Measurements from ENCODE around the gene LDHAL6A. TPM values are rescaled to one million over a fixed set of nuclear protein-coding genes. Genes with fewer than 3 reads are reported as not detected.

LDHAL6A gene
- total RNA-seq, 2 experiments from 2014 or later: 0.15 TPM; not detected in 1

DNA sequence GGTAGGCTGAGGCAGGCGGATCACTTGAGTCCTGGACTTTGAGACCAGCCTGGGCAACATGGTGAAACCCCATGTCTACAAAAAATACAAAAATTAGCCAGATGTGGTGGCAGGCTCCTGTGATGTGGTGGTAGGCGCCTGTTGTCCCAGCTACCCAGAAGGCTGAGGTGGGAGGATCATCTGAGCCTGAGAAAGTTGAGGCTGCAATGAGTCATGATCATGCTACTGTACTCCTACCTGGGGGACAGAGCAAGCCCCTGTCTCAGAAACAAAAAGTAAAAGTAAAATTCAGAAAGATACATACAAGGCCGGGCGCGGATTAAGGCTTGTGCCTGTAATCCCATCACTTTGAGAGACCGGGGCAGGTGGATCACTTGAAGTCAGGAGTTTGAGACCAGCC, 6.3 kb downstream of the LDHAL6A start:
- Mint-ChIP-seq H3K27me3 (no peaks in the 10 kb centered on the region), H3K4me1 (peaks cover 3% of the 10 kb centered on the region), H3K27ac (no peak overlapping the region), H3K36me3 (ENCODE audit: low read depth) (no peaks in the 10 kb centered on the region), H3K4me3 (no peak overlapping the region), H3K9me3 (no peaks in the 10 kb centered on the region)
- ChIA-PET CTCF (no interaction called here), POLR2A (no interaction called here)
- DNase-seq: no peak

DNA sequence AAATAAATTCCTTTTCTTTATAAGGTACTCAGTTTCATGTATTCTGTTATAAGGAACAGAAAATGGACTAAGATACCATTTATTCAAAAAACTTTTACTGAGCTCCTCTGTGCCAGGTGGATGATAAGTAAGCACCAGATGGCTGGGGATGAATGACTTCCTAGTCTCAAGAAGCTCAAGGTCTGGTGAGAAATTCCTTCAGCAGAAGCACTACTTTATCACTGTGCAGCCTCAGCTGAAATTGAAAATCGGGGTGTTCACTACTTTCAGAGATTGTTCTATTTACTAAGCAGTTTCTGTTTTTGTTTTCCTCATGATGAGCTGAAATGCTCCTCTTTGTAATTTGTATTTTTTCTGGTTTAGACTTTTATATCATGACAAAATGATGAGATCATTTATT, 7.8 kb downstream of the LDHAL6A start:
- ChIA-PET POLR2A (no interaction called here), CTCF (no interaction called here)
- Mint-ChIP-seq H3K9me3 (no peaks in the 10 kb centered on the region), H3K36me3 (ENCODE audit: low read depth) (no peaks in the 10 kb centered on the region), H3K4me3 (no peak overlapping the region), H3K4me1 (peaks cover 3% of the 10 kb centered on the region), H3K27ac (no peak overlapping the region), H3K27me3 (no peaks in the 10 kb centered on the region)
- DNase-seq: no peak

DNA sequence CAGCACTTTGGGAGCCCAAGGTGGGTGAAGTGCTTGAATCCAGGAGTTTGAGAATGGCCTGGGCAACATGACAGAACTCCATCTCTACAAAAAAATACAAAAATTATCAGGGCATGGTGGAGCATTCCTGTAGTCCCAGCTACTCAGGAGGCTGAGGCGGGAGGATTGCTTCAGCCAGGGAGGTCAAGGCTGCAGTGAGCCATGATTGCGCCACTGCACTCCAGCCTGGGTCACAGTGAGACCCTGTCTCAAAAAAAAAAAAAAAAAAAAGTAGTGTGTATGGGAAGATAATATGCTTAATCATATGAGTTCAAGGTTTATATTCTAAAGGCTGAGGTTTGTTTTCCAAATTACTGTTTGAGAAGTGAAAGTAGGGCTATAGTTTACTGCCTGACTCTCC, 10.7 kb downstream of the LDHAL6A start:
- Mint-ChIP-seq H3K36me3 (ENCODE audit: low read depth) (peaks cover 5% of the 10 kb centered on the region), H3K9me3 (no peaks in the 10 kb centered on the region), H3K27me3 (no peaks in the 10 kb centered on the region), H3K4me3 (no peak overlapping the region), H3K4me1 (peaks cover 3% of the 10 kb centered on the region), H3K27ac (no peak overlapping the region)
- ChIA-PET CTCF (no interaction called here), POLR2A (no interaction called here)
- no peak for DNase-seq

DNA sequence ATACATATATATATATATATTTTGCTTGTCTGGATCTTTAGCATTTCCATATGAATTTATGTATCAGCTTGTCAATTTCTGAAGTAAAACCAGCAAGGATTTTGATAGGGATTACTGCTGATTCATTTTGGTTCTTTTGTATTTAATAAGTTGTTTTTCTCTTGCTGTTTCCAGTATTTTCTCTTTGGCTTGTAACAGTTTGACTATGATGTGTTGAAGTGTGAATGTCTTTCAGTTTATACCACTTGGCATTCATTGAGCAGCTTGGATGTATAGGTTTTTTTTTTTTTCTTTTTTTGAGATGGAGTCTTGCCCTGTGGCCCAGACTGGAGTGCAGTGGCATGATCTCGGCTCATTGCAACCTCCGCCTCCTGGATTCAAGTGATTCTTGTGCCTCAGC, 12.4 kb downstream of the LDHAL6A start:
- Mint-ChIP-seq H3K4me3 (no peak overlapping the region), H3K9me3 (no peaks in the 10 kb centered on the region), H3K27me3 (no peaks in the 10 kb centered on the region), H3K27ac (no peak overlapping the region), H3K36me3 (ENCODE audit: low read depth) (peaks cover 5% of the 10 kb centered on the region), H3K4me1 (peaks cover 3% of the 10 kb centered on the region)
- CTCF ChIA-PET: interaction anchor here (2.2 kb wide), 1 partner anchor 11 kb away, joined by 7 read pairs; no protein-coding TSS in a partner anchor
- DNase-seq: no peak
- POLR2A ChIA-PET: no interaction called here

DNA sequence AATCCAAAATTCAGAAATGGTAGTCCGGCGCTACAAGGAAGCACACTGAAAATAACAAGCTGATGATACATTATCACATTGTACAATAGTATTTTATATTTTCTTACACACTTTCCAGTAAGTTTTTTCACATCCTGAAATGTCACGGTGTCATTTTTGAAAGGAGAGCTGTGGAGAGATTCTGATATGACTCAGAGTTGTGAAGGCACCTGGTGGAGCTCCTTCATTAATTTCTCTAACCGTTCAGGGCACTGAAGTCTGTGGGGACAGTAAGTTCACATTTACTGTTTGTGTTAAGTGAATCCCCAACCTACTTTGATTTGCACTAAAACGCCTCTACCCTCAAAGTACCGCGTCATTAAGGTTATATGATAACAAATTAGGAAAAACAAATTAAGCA, 13.3 kb downstream of the LDHAL6A start:
- ChIA-PET POLR2A (interaction anchor here (0.6 kb wide), 1 partner anchor 182 kb away, joined by 5 read pairs; no protein-coding TSS in a partner anchor), CTCF (interaction anchor here (0.6 to 2.2 kb wide), 3 partner anchors 10 to 225 kb away, joined by 3 to 7 read pairs (median 4); no protein-coding TSS in a partner anchor)
- no peak for DNase-seq
- no peak overlapping the region for H3K27ac Mint-ChIP-seq
- no peaks in the 10 kb centered on the region for H3K9me3 Mint-ChIP-seq
- H3K36me3 Mint-ChIP-seq (ENCODE audit: low read depth): peaks cover 8% of the 10 kb centered on the region
- H3K27me3 Mint-ChIP-seq: no peaks in the 10 kb centered on the region
- H3K4me1 Mint-ChIP-seq: peaks cover 3% of the 10 kb centered on the region
- H3K4me3 Mint-ChIP-seq: no peak overlapping the region

DNA sequence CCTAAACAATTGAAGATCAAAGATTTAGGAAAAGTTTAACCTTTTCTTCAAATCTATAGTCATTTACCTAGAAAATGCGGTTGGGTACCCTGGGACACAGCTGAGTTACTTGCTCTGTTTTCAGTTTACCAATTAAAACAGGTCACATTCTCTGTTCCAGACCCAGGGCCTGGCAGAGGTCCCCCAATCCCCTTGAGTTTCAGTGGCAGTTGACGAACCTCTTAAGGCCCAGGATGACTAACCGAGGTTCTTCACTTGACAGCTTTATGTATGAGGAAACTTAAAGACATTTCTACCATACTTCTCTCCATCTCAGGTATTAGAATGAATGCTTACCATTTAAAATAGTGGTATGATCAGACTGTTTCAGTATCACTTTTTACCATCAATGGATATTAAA, 16.3 kb downstream of the LDHAL6A start:
- DNase-seq: no peak
- POLR2A ChIA-PET: no interaction called here
- Mint-ChIP-seq H3K27me3 (no peaks in the 10 kb centered on the region), H3K36me3 (ENCODE audit: low read depth) (peaks cover 14% of the 10 kb centered on the region), H3K4me3 (no peak overlapping the region), H3K4me1 (no peaks in the 10 kb centered on the region), H3K27ac (no peak overlapping the region), H3K9me3 (no peaks in the 10 kb centered on the region)
- CTCF ChIA-PET: interaction anchor here (0.5 kb wide), 1 partner anchor 109 kb away, joined by 3 read pairs; no protein-coding TSS in a partner anchor

DNA sequence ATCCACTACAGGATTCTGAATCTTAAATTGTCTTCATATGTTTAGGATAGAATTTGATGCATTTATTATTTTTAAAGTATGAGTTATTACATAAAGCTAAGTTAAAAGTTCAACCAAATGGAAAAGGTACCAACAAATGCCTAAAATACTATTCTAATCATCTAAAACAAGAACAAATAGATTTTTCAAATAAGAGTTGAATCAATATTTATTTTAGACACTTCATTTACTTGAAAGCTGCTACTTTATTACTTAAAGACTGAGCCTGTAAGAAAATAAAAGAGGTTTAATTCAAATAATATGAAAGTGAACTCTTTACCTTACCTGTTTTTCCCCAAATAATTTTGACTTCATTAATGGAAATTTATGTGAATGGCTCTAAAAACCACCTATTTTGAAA, 16.9 kb downstream of the LDHAL6A start:
- H3K27ac Mint-ChIP-seq: no peak overlapping the region
- no peaks in the 10 kb centered on the region for H3K27me3 Mint-ChIP-seq
- no peak overlapping the region for H3K4me3 Mint-ChIP-seq
- CTCF ChIA-PET: interaction anchor here (0.5 to 0.6 kb wide), 2 partner anchors 108 to 157 kb away, joined by 3 to 6 read pairs; no protein-coding TSS in a partner anchor
- H3K4me1 Mint-ChIP-seq: no peaks in the 10 kb centered on the region
- peaks cover 17% of the 10 kb centered on the region for H3K36me3 Mint-ChIP-seq (ENCODE audit: low read depth)
- DNase-seq: no peak
- POLR2A ChIA-PET: no interaction called here
- H3K9me3 Mint-ChIP-seq: no peaks in the 10 kb centered on the region

DNA sequence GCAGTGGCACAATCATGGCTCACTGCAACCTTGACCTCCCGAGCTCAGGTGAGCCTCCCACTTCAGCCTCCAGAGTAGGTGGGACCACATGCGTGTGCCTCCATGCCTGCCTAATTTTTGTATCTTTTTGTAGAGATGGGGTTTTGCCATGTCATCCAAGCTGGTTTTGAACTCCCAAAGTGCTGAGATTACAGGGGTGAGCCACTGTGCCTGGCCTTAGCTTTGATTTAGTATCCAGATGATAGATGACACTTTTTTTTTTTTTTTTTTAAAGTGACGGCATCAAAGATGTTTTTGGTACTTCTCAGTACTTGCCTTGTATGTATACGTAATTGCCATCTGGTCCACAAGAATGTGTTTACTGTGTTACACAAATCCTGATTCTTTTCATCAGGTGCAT, 23.4 kb downstream of the LDHAL6A start:
- H3K4me3 Mint-ChIP-seq: no peak overlapping the region
- peaks cover 63% of the 10 kb centered on the region for H3K36me3 Mint-ChIP-seq (ENCODE audit: low read depth)
- H3K27ac Mint-ChIP-seq: no peak overlapping the region
- no peaks in the 10 kb centered on the region for H3K27me3 Mint-ChIP-seq
- CTCF ChIA-PET: interaction anchor here (0.6 to 2.1 kb wide), 4 partner anchors 11 to 216 kb away, joined by 3 to 7 read pairs (median 4); no protein-coding TSS in a partner anchor
- no peaks in the 10 kb centered on the region for H3K4me1 Mint-ChIP-seq
- POLR2A ChIA-PET: interaction anchor here (0.7 kb wide), 1 partner anchor 252 kb away, joined by 3 read pairs; no protein-coding TSS in a partner anchor
- no peak for DNase-seq
- no peaks in the 10 kb centered on the region for H3K9me3 Mint-ChIP-seq

DNA sequence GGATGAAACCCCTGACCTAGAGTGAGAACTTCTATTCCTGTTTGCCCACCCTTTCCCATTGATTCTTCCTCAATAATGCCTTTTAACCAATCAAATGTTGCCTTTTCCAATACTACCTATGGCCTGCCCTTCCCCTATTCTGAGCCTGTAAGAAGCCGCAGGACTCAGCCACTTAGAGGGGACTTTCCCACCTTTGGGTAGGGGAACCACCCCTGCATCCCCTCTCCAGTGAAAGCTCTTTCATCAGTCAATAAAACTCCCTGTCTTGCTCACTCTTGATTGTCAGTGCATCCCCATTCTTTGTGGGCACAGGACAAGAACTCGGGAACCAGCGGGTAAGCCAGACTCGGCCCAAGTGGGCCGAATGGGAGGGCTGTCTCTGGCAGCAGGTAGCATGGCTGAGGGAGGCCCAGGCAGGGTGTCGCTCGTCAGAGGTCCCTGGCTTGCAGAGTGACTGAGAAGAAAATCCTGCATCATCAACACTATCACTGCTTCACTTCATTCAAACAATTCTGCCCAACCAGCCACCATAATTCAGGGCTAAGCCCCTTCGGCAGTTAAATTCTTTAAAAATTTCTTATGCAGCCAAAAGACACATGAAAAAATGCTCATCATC, 30.4 kb downstream of the LDHAL6A start:
- POLR2A ChIA-PET: no interaction called here
- Mint-ChIP-seq H3K27ac (no peak overlapping the region), H3K4me3 (no peak overlapping the region), H3K27me3 (no peaks in the 10 kb centered on the region), H3K9me3 (no peaks in the 10 kb centered on the region), H3K36me3 (ENCODE audit: low read depth) (peaks cover 55% of the 10 kb centered on the region), H3K4me1 (no peaks in the 10 kb centered on the region)
- CTCF ChIA-PET: no interaction called here
- DNase-seq: no peak

DNA sequence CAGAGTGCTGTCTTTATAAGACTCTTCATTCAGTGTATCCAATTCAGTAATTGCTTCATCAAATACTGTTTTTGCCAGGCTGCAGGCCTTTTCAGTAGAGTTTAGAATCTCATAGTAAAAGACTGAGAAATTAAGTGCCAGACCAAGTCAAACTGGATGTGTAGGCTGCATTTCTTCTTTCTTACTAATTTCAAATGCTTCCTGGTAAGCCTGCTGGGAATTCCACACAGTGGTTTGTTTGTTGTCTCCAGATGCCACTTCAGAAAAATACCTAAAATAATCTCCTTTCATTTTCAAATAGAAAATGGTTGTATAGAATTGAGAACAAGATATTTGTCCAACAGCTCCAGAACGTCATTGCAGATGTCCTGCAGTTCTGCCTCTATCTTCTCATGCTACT, 34.7 kb downstream of the LDHAL6A start:
- no peak for DNase-seq
- Mint-ChIP-seq H3K27me3 (no peaks in the 10 kb centered on the region), H3K36me3 (ENCODE audit: low read depth) (peaks cover 28% of the 10 kb centered on the region), H3K9me3 (no peaks in the 10 kb centered on the region), H3K4me1 (no peaks in the 10 kb centered on the region), H3K27ac (no peak overlapping the region), H3K4me3 (no peak overlapping the region)
- POLR2A ChIA-PET: no interaction called here
- CTCF ChIA-PET: no interaction called here

DNA sequence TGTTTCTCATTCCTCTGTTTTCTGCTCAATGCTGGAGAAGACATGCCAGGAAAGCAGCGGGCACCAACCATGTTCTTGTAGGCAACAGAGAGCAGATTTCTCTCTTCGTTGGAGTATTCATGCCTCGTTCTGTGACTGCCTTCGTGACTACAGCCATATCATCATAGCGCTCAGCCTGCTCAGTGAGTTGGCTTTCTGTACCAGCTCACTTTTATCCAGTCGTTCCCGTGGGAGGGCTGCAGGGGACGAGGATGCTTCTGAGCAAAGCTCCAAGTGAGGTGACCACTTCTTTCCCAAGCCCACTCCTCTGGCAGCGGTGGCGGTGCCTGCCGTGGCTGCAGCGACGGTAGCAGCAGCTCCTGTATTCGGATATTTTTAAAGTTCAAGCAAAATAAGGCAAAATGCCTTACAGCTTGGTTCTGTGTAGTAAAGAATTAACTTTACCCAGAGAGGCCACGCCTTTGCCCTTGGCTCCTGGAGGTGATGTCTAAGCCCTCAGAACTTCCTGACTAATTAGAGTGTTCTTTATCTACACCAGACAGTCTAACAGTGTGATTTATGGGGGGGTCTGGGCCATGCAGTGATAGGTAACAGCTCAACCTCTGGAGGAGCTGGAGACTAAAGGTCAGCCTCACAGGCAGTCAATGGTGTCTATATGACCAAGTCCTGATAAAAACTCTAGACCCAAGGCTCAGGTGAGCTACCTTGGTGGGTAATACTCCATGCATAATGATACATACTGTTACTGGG, 35.3 kb downstream of the LDHAL6A start:
- Mint-ChIP-seq H3K4me1 (no peaks in the 10 kb centered on the region), H3K4me3 (no peak overlapping the region), H3K27me3 (no peaks in the 10 kb centered on the region), H3K27ac (no peak overlapping the region), H3K36me3 (ENCODE audit: low read depth) (peaks cover 30% of the 10 kb centered on the region), H3K9me3 (no peaks in the 10 kb centered on the region)
- DNase-seq: no peak
- POLR2A ChIA-PET: no interaction called here
- CTCF ChIA-PET: interaction anchor here (0.7 kb wide), 1 partner anchor 12 kb away, joined by 3 read pairs; no protein-coding TSS in a partner anchor

DNA sequence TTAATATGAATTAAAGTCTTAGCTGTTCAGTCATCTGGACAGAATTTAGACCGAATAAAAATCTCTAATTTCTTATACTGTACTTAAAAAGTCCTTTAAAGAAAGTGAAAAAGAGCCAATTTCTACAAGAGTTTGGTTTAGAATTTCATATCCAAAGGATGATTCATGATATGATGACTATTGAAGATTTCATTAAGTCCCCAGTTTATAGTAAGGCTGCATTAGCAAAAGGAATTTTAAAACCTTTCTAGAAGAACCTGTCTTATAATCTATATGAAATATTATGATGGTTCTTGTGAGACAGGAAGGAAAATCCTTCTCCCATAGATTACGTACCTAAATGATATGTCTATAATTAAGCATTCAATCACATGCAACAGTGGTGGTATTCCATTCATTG, 36.3 kb downstream of the LDHAL6A start:
- Mint-ChIP-seq H3K9me3 (no peaks in the 10 kb centered on the region), H3K4me3 (no peak overlapping the region), H3K27ac (no peak overlapping the region), H3K36me3 (ENCODE audit: low read depth) (peaks cover 30% of the 10 kb centered on the region), H3K27me3 (no peaks in the 10 kb centered on the region), H3K4me1 (no peaks in the 10 kb centered on the region)
- no peak for DNase-seq
- ChIA-PET CTCF (no interaction called here), POLR2A (no interaction called here)

DNA sequence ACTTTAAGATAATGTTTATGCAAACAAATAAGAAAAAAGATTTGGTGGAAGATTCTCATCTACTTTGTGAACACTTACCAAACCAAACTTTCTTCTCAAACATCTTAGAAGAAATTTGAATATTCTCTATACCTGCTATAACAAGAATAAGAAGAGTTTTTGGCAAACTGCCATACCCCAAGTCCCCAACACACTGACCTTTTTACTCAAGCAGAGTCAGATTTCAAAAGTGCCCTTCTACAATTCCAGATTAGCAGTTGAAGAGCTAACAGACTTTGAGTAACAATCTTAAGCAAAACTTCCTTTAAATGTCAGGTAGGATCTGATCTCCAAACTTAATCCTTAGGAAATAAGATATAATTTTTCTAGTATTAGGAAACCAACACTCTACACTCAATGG, 37.2 kb downstream of the LDHAL6A start:
- CTCF ChIA-PET: no interaction called here
- Mint-ChIP-seq H3K4me1 (no peaks in the 10 kb centered on the region), H3K27ac (no peak overlapping the region), H3K27me3 (no peaks in the 10 kb centered on the region), H3K36me3 (ENCODE audit: low read depth) (peaks cover 28% of the 10 kb centered on the region), H3K9me3 (no peaks in the 10 kb centered on the region), H3K4me3 (no peak overlapping the region)
- no peak for DNase-seq
- POLR2A ChIA-PET: no interaction called here

All from activated CD4-positive, alpha-beta T cell treated with anti-CD3 and anti-CD28 coated beads, Interleukin-2, amount 10 ng/mL, durations not matched to agents 7 days and 5 days (primary cell).